ENCODE measurements around the gene PACRG.

- TF ChIP-seq ATF1 (CRISPR knock-in tag; IDR thresholded peaks at IDR 0.05) (no peak), ZBTB3 (CRISPR knock-in tag; IDR thresholded peaks at IDR 0.05; ENCODE audit: borderline replicate concordance, low read depth) (no peak), ZNF446 (CRISPR knock-in tag; IDR thresholded peaks at IDR 0.05) (no peak), HNRNPLL (IDR thresholded peaks at IDR 0.05; ENCODE audit: low read depth, low read length, poor library complexity, severe bottlenecking) (no peak), KLF12 (CRISPR knock-in tag; IDR thresholded peaks at IDR 0.05; ENCODE audit: borderline replicate concordance) (no peak)
- TF ChIP-seq, protein P1, sequence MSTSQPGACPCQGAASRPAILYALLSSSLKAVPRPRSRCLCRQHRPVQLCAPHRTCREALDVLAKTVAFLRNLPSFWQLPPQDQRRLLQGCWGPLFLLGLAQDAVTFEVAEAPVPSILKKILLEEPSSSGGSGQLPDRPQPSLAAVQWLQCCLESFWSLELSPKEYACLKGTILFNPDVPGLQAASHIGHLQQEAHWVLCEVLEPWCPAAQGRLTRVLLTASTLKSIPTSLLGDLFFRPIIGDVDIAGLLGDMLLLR (CRISPR knock-in tag; IDR thresholded peaks at IDR 0.05), result no peak
These were observed 465.6 kb downstream of the PACRG start for GRCh38 chr6:163193326-163193725.
